ENCODE results near the gene AJAP1. TPM values are rescaled to one million over a fixed set of nuclear protein-coding genes. Genes with fewer than 3 reads are reported as not detected.

Gene AJAP1
- total RNA-seq, 2 experiments from 2014 or later, result 0.39 to 0.47 TPM

DNA sequence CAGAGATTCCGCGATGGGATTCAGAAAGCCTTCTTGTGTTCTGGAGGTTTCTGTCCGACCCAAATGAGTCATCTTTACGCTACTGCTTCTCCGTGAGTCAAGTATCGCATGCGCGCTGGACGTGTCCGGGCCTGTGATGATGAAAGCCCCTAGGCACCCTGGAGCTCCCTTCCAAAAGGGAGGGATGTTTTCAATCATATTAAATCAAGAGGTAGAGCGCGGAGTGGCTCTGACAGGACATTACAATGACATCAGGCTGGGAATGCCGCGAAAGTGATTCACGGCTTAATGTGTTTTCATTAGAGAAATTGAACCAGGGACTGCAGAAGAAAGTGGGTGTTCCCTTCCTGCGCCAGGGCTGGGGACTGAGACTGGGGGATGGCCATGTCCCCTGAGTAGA lies 48.5 kb downstream of the AJAP1 start:
- Mint-ChIP-seq H3K4me3 (no peak overlapping the region), H3K36me3 (ENCODE audit: low read depth) (no peaks in the 10 kb centered on the region), H3K27ac (no peak overlapping the region), H3K4me1 (ENCODE audit: low read depth) (no peaks in the 10 kb centered on the region), H3K9me3 (no peaks in the 10 kb centered on the region), H3K27me3 (peaks cover 8% of the 10 kb centered on the region)
- POLR2A ChIA-PET, result no interaction called here
- H3K27ac ChIP-seq (ENCODE audit: low read depth in 1 of 2, low read length in 2 of 2), result no peak overlapping the region
- H3K4me3 ChIP-seq (ENCODE audit: low read length), result no peak overlapping the region
- ATAC-seq (ENCODE audit: poor library complexity) (no peak), DNase-seq (no peak)
- H3K4me1 ChIP-seq (ENCODE audit: insufficient read depth, low read length), result no peaks in the 10 kb centered on the region
- H3K27me3 ChIP-seq (ENCODE audit: control insufficient read depth in 1 of 2, insufficient read depth in 2 of 2, low read length in 2 of 2), result no peaks in the 10 kb centered on the region
- TF ChIP-seq CTCF (IDR thresholded peaks at IDR 0.05), result no peak
- H3K9me3 ChIP-seq (ENCODE audit: control insufficient read depth in 1 of 2, insufficient read depth in 1 of 2, low read length in 2 of 2), result peaks cover 0 to 13% of the 10 kb centered on the region in 2 experiments
- CTCF ChIA-PET, result no interaction called here
- intact Hi-C loops (cut with DNase I, micrococcal nuclease), result no loop called here
- H3K36me3 ChIP-seq (ENCODE audit: insufficient read depth, low read length), result no peaks in the 10 kb centered on the region

- no peak overlapping the region for H3K27ac ChIP-seq (ENCODE audit: low read depth in 1 of 2, low read length in 2 of 2)
- CTCF ChIA-PET, result no interaction called here
- peaks cover 8% of the 10 kb centered on the region for H3K27me3 Mint-ChIP-seq
- H3K36me3 ChIP-seq (ENCODE audit: insufficient read depth, low read length), result no peaks in the 10 kb centered on the region
- no peaks in the 10 kb centered on the region for H3K4me1 ChIP-seq (ENCODE audit: insufficient read depth, low read length)
- no peak for TF ChIP-seq CTCF (IDR thresholded peaks at IDR 0.05)
- no peaks in the 10 kb centered on the region for H3K27me3 ChIP-seq (ENCODE audit: control insufficient read depth in 1 of 2, insufficient read depth in 2 of 2, low read length in 2 of 2)
- H3K4me3 ChIP-seq (ENCODE audit: low read length), result no peak overlapping the region
- H3K9me3 ChIP-seq (ENCODE audit: control insufficient read depth in 1 of 2, insufficient read depth in 1 of 2, low read length in 2 of 2), result peaks cover 0 to 21% of the 10 kb centered on the region in 2 experiments
- no peaks in the 10 kb centered on the region for H3K9me3 Mint-ChIP-seq
- H3K36me3 Mint-ChIP-seq (ENCODE audit: low read depth), result no peaks in the 10 kb centered on the region
- POLR2A ChIA-PET, result no interaction called here
- ATAC-seq (ENCODE audit: poor library complexity), result no peak
- DNase-seq, result no peak
- no peak overlapping the region for H3K4me3 Mint-ChIP-seq
- intact Hi-C loops (cut with DNase I, micrococcal nuclease), result no loop called here
- H3K4me1 Mint-ChIP-seq (ENCODE audit: low read depth), result no peaks in the 10 kb centered on the region
- no peak overlapping the region for H3K27ac Mint-ChIP-seq
Measured at GRCh38 chr1:4703646-4704045, 49.2 kb downstream of the AJAP1 start.

GRCh38 chr1:4708840-4709507 lies 54.6 kb downstream of the AJAP1 start:
- H3K4me3 Mint-ChIP-seq, result no peak overlapping the region
- ATAC-seq (ENCODE audit: poor library complexity) (no peak), DNase-seq (no peak)
- CTCF ChIA-PET, result no interaction called here
- H3K27ac ChIP-seq (ENCODE audit: low read depth in 1 of 2, low read length in 2 of 2), result no peak overlapping the region
- no peak overlapping the region for H3K4me3 ChIP-seq (ENCODE audit: low read length)
- H3K4me1 Mint-ChIP-seq (ENCODE audit: low read depth), result no peaks in the 10 kb centered on the region
- peaks cover 33% of the 10 kb centered on the region for H3K27me3 Mint-ChIP-seq
- POLR2A ChIA-PET, result no interaction called here
- intact Hi-C loops (cut with DNase I, micrococcal nuclease), result no loop called here
- H3K4me1 ChIP-seq (ENCODE audit: insufficient read depth, low read length), result no peaks in the 10 kb centered on the region
- H3K9me3 Mint-ChIP-seq, result no peaks in the 10 kb centered on the region
- peaks cover 7 to 8% of the 10 kb centered on the region in 2 experiments for H3K27me3 ChIP-seq (ENCODE audit: control insufficient read depth in 1 of 2, insufficient read depth in 2 of 2, low read length in 2 of 2)
- no peaks in the 10 kb centered on the region for H3K36me3 Mint-ChIP-seq (ENCODE audit: low read depth)
- peaks cover 0 to 24% of the 10 kb centered on the region in 2 experiments for H3K9me3 ChIP-seq (ENCODE audit: control insufficient read depth in 1 of 2, insufficient read depth in 1 of 2, low read length in 2 of 2)
- no peaks in the 10 kb centered on the region for H3K36me3 ChIP-seq (ENCODE audit: insufficient read depth, low read length)
- no peak overlapping the region for H3K27ac Mint-ChIP-seq
- TF ChIP-seq CTCF (IDR thresholded peaks at IDR 0.05), result no peak
